ENCODE data around the gene YDJC.
"Not testable (repeated sequence)": the region's sequence is repeated elsewhere in the genome, so short reads cannot be mapped to it uniquely, and the experiment has no call there.

The YDJC gene, protein sequence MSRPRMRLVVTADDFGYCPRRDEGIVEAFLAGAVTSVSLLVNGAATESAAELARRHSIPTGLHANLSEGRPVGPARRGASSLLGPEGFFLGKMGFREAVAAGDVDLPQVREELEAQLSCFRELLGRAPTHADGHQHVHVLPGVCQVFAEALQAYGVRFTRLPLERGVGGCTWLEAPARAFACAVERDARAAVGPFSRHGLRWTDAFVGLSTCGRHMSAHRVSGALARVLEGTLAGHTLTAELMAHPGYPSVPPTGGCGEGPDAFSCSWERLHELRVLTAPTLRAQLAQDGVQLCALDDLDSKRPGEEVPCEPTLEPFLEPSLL

GRCh38 chr22:21629255-21630149 is at the start of gene YDJC:
TSS of gene YDJC (minus strand) at chr22:21630022. CDS start at chr22:21630014, 8 bp downstream.
- DNase-seq = peak; percentile 93

- DNase-seq = no peak
Measured at GRCh38 chr22:21679383-21679782, 49.6 kb upstream of the YDJC start.

- not testable (repeated sequence) for DNase-seq
Measured at GRCh38 chr22:21678842-21679241, 49.0 kb upstream of the YDJC start.

DNA sequence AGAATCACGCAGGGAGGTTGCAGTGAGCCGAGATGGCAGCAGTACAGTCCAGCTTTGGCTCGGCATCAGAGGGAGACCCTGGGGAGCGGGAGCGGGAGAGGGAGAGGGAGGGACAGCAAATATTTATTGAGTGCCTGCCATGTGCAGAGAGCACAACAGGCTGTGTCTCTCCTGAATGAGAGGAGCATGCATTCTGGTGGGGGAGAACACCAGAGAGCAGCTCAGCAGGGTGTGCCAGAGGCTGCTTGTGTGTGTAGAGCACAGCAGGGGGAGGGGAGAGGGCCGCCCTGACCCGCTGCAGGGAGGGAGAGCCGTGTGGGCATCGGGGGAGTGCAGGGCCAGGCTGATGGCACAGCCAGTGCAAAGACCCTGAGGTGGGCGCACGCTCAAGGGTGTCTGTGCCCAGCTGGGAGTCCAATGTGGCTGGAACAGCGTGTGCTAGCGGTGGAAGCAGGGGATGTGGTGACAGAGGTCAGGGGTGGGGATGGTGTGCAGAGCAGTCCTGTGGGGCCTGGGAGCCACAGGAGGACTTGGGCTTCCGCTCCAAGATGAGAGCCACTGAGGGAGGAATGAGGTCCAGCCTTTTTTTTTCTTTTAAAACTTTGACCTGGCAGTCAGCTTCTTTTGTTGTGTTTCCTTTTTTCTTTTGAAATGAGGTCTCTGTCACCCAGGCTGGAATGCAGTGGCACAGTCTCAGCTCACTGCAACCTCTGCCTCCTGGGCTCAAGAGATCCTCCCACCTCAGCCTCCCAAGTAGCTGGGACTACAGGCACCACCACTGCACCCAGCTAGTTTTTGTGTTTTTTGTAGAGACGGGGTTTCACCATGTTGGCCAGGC is 48.0 kb upstream of the YDJC start:
- no peak for DNase-seq

DNA sequence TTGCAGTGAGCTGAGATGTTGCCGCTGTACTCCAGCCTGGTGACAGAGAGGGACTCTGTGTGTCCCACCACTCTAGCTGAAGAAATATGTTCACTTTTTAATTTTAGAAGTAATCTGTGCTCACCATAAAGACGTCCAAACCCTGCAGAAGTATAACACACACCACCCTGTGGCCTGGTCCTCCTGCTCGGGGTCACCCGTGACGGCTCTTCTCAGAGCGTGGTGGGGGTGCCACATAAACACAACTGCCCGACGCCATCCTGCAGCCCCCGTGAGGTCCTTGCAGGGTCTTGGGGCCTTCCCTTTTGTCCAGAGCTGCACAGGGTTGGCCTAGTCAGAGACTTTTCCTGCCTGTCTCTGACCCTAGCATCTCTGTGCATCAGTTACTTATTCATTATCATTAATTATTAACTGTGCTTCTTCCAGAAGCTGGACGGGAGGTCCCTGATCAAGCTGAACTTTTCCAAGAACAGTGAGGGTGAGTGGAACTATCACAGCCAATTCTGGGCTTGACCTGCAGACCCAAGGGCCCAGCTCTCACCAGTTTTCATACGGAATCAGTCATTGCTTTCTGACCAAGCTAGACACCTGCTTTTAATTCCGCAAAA is 44.9 kb upstream of the YDJC start:
- DNase-seq = no peak

GRCh38 chr22:21673534-21674321 is 43.9 kb upstream of the YDJC start:
- no peak for DNase-seq

DNA sequence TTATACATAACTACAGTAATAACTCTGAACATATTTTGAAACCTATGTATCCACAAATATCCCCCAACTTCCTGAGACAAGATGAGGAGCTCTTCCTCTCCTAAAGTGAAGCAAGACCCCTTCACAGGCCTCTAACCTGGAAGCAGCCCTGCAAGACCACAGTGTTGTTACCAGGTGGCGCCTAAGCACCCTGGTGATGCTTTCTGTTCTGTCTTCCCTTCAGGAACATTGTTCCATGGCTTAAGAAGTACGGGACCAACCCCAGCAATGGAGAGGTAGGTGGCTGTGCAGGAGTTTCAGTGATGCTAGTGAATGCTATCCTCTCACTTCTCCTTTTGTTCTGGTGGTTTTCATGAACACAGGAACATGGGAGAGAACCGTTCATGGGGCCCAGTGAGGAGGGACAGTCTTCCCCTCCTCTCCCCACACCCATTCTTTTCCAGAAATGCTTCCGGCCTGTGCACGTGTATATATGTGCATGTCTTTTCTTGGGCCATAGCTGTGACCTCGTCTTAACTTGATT is 42.3 kb upstream of the YDJC start:
- no peak for DNase-seq

- DNase-seq = no peak
Measured at GRCh38 chr22:21669026-21669425, 39.2 kb upstream of the YDJC start.

DNA sequence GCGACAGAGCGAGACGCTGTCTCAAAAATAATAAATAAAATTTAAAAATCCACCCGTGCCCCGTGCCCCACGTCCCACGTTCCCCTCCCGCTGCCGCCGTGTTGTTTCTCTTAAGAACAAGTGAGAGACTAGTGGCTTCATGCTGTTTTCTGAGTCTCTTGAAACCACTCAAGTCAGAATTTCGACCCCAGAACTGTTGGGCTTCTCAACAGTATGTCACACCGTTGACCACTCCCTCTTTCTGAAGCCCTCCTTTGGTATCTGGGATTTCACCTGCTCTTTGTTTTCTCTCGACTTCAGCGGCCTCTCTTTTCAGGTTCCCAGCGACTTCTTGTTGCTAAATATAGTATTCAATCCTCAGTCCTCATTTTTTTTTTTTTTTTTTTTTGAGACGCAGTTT is 37.0 kb upstream of the YDJC start:
- no peak for DNase-seq

DNA sequence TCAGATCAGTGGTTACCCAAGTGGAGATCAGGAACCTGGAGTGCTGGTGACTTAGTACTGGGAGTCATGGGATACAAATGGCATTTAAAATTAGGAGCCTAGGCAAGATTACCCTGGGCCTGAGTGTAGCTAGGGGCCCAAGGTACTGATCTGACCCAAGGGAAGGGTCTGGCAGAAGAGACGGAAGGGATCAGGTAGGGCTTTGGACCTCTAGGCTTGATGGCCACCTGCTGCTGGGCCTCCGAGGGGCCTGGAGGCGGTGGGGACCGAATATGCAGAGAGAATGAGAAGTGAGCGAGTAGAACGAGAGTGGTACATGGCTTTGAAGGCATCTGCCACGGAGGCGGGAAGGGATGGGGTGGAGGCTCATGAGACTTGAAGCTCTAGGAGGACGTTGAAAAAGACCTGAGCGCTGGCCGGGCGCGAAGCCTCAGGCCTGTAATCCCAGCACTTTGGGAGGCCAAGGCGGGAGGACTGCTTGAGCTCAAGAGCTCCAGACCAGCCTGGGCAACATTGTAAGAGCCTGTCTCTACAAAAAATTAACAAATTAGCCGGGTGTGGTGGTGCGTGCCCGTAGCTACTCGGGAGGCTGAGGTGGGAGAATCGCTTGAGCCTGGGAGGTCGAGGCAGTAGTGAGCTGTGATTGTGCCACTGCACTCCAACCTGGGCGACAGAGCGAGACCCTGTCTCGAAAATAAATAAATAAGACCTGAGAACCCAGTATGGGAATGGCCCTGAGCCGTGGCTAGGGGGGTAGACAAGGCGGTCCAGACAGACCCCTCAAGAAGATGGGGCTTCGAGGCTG is 35.4 kb upstream of the YDJC start:
- DNase-seq = no peak

DNA sequence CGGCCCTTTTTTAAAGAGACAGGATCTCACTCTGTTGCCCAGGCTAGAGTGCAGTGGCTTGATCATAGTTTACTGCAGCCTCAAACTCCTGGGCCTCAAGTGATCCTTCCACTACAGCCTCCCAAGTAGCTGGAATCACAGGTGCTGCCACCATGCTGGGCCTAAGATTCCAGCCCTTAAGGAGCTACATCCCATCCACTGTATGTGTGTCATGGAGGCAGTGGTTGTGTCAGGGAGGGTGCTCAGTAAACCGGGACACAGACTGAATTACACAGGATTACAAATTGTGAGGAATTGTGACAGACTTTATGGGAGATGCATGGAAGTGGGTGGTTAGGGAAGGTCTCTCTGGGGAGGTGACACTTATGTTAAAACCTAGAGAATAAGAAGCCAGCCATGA is 33.9 kb upstream of the YDJC start:
- DNase-seq = no peak

DNA sequence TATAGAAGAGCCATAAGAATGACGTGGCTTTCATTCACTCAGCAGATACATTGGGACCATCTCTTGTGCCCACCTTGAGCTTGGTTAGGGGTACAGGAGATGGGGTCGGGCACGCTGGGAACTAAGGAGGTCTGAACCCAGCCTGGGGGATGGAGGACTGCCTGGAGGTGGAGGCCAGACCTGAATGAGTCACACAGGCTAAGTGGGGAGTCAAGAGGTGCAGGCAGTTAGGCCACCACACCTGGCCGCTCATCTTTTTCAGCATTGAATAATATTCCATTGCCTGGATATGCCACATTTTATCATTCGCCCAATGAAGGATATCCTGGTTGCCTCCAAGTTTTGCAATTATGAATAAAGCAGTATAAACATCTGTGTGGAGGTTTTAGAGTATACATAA is 32.2 kb upstream of the YDJC start:
- no peak for DNase-seq

DNA sequence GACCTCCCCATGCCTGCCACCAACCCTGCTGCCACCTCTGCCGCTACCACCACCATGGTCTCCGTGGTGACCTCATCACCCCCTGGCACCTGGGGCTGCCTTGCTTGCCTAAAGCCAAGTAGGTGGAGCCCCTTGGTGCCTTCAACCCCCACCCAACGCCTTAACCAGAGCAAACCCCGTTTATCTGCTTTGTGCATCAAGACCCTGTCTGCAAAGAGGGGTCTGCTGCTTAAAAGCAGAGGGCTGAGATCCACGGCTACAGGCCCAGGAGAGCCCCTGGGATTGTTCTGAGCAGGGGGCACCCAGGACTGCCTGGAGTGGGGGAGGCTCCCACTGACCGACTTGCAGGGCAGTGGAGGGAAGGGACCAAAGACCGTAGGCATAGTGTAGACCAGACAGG is 31.1 kb upstream of the YDJC start:
- DNase-seq = no peak

DNA sequence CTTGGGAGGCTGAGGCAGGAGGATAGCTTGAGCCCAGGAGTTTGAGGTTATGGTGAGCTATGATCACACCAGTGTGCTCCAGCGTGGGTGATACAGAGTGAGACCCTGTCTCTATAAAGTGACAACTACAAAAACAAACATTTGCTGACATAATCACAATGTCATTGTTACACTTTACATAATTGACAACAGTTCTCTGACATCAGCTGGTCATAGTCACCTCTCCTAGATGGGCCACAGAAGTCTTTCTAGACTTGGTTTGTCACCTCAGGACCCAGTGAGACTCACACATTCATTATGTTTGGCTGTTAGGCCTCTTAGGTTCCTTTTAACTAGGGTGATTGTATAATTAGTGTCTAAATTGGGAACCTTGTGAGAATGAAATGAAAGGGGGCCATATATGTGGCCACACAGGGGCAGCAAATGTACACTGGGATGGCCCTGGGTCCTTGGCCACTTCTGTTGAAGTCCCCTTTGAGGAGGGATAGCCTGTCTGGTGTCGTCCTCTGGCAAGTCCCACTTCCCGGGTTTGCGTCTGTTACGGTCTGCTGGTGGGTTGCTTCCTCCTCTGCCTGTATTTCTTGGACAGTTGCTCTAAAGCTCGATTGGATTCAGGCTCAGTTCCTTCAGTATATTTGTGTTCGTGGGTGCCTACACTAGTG is 30.2 kb upstream of the YDJC start:
- no peak for DNase-seq

DNA sequence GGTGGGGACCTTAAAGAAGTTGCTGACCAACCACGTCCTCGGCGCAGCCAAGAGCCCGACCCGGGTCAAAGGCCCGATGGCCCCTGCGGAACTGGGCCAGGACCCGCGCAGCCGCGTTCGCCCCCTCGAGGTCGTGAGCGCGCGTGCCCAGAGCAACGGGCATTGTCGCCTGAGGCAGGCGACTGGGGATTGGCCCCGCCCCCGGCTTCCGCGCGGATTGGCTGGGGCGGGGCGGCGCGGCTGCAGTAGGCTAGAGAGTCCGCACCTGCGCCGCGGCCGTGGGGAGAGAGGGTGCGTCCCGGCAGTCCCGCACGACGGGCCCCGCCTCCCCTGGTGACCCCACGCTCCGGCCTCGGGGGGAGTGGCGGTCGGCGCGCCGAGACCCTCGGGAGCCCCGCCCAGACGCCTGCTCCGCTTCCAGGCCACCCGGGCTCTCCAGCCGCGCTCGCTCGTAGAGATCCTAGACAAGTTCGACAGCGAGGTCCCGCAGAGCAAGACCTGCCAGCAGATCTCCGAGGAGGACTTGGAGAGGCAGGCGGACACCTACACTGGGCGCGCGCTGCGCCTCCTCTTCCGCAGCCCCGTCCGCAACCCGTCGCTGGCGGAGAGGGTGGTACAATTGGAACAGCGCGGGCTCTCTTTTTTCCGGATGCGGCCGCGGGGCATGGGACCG is 27.7 kb upstream of the YDJC start:
- peak; percentile 79 for DNase-seq

DNA sequence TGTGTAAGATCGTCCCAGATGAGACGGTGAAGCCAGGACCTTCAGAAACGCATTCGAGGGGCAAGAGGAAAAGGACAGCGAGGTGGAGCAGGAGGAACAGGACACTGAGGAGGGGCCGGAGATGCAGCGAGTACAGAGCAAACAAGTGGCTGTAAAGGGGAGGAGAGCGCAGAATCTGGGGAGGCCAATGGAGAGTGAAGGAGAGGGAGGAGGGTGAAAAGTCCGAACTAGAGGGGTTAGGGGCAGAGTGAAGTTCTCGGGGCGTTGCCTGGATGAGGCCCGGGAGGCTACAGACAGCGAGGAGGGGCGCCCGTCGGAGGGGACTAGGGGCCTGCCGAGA is 27.2 kb upstream of the YDJC start:
- DNase-seq = no peak

- no peak for DNase-seq
Measured at GRCh38 chr22:21652547-21653545, 23.0 kb upstream of the YDJC start.

- DNase-seq = peak; percentile 81
Measured at GRCh38 chr22:21652010-21652546, 22.3 kb upstream of the YDJC start.
